H1 (cell line): ENCODE data around the gene C20orf141. TPM values are rescaled to one million over a fixed set of nuclear protein-coding genes. Genes with fewer than 3 reads are reported as not detected.

Experiments
- CTCF ChIA-PET: fragments of 300-600 bp; sonication (Branson Sonifier 250); formaldehyde crosslinking; loops from one replicate; lab custom pipeline; 2021; ENCODE audit not compliant: partially characterized antibody; lab: Charles Lee
- POLR2A ChIA-PET: fragments of 300-600 bp; sonication (Branson Sonifier 250); formaldehyde crosslinking; loops from one replicate; lab custom pipeline; 2021; ENCODE audit warnings: inconsistent platforms; ENCODE audit not compliant: partially characterized antibody; lab: Charles Lee
- DNase-seq, 2 experiments: peaks; one replicate each; pipeline versions ENCODE4 v3.0.0 to v3.0.0-alpha.2; 2010 to 2022; ENCODE audit warnings: low spot score in 2 of 2, low read depth in 1 of 2, mixed read lengths in 1 of 2
- FAIRE-seq: peaks from 2 replicates; lab custom pipeline; 2011; peaks lifted over from hg19 to GRCh38; lab: Jason Lieb, UNC
- H2AFZ ChIP-seq: 2 replicates; pipeline ENCODE4 v1.8.1; 2012; ENCODE audit warnings: low read length, inconsistent platforms
- H2AK5ac ChIP-seq: 2 replicates; pipeline ENCODE4 v1.6.1; 2013; ENCODE audit warnings: low read depth, low read length
- H2BK120ac ChIP-seq: replicated peaks from 2 replicates; pipeline ENCODE3; 2013; ENCODE audit warnings: low read depth, low read length, inconsistent platforms
- H2BK12ac ChIP-seq: 2 replicates; pipeline ENCODE4 v1.6.1; 2013; ENCODE audit warnings: low read depth, low read length
- H2BK15ac ChIP-seq: 2 replicates; pipeline ENCODE4 v1.6.1; 2013; ENCODE audit warnings: low read length
- H2BK20ac ChIP-seq: 2 replicates; pipeline ENCODE4 v1.6.1; 2013; ENCODE audit warnings: low read length
- H2BK5ac ChIP-seq: 2 replicates; pipeline ENCODE4 v1.6.1; 2013; ENCODE audit warnings: low read depth, low read length
- H3K14ac ChIP-seq: 2 replicates; pipeline ENCODE4 v1.6.1; 2013; ENCODE audit warnings: inconsistent platforms; ENCODE audit not compliant: insufficient read length
- H3K18ac ChIP-seq: 2 replicates; pipeline ENCODE4 v1.6.1; 2013; ENCODE audit warnings: low read length; ENCODE audit errors: extremely low read depth
- H3K23ac ChIP-seq: 2 replicates; pipeline ENCODE4 v1.6.1; 2013; ENCODE audit warnings: inconsistent platforms; ENCODE audit not compliant: insufficient read length
- H3K23me2 ChIP-seq: 2 replicates; pipeline ENCODE4 v1.6.1; 2013; ENCODE audit warnings: low read depth, low read length
- H3K27ac ChIP-seq: 2 replicates; pipeline ENCODE4 v1.6.1; 2011; ENCODE audit warnings: low read depth, low read length, inconsistent platforms
- H3K27me3 ChIP-seq, 4 experiments: replicated peaks in 1 of 4; 1 replicate in 1 of 4; 2 replicates in 3 of 4; pipeline versions ENCODE4 v1.6.1 to v1.8.1; 2011 to 2013; ENCODE audit warnings: low read length in 3 of 4, mild to moderate bottlenecking in 3 of 4, inconsistent platforms in 2 of 4, mixed read lengths in 2 of 4, moderate library complexity in 1 of 4; ENCODE audit not compliant: control insufficient read depth in 3 of 4, insufficient read depth in 3 of 4; ENCODE audit errors: extremely low read depth in 1 of 4
- H3K36me3 ChIP-seq, 4 experiments: 2 replicates each; pipeline versions ENCODE4 v1.6.1 to v1.8.1; 2011 to 2013; ENCODE audit warnings: mild to moderate bottlenecking in 4 of 4, low read length in 3 of 4, moderate library complexity in 2 of 4, control low read depth in 1 of 4, inconsistent platforms in 1 of 4; ENCODE audit not compliant: insufficient read depth in 4 of 4, control insufficient read depth in 2 of 4
- H3K4ac ChIP-seq: replicated peaks from 2 replicates; pipeline ENCODE3; 2013; ENCODE audit warnings: low read length, low read depth, mixed read lengths, inconsistent platforms; ENCODE audit not compliant: insufficient read length
- H3K4me1 ChIP-seq, 4 experiments: replicated peaks in 1 of 4; 1 replicate in 1 of 4; 2 replicates in 3 of 4; pipeline versions ENCODE4 v1.6.1 to v1.8.1; 2011 to 2013; ENCODE audit warnings: low read length in 3 of 4, inconsistent platforms in 2 of 4, mixed read lengths in 1 of 4; ENCODE audit not compliant: insufficient read depth in 4 of 4, control insufficient read depth in 3 of 4
- H3K4me2 ChIP-seq, 2 experiments: 2 replicates each; pipeline versions ENCODE4 v1.6.1 to v1.8.1; 2011 to 2013; ENCODE audit warnings: low read depth in 2 of 2, low read length in 2 of 2, control low read depth in 1 of 2, inconsistent platforms in 1 of 2, mild to moderate bottlenecking in 1 of 2; ENCODE audit not compliant: insufficient read depth in 1 of 2
- H3K4me3 ChIP-seq, 4 experiments: fragments of 200-600, 300-600 bp in 1 of 4; sonication (generic), shearing (Covaris generic), sonication (Bioruptor Twin) in 1 of 4; 2 replicates each; pipeline versions ENCODE4 v1.5.1 to v1.8.1; 2011 to 2016; ENCODE audit warnings: low read length in 4 of 4, low read depth in 3 of 4, control low read depth in 2 of 4, inconsistent platforms in 2 of 4, mild to moderate bottlenecking in 2 of 4, mixed read lengths in 1 of 4, moderate library complexity in 1 of 4; ENCODE audit not compliant: insufficient read depth in 2 of 4; ENCODE audit errors: extremely low read depth in 1 of 4
- H3K56ac ChIP-seq: replicated peaks from 2 replicates; pipeline ENCODE3; 2013; ENCODE audit warnings: low read depth, mild to moderate bottlenecking, mixed read lengths, low read length, inconsistent platforms; ENCODE audit not compliant: insufficient read length
- H3K79me1 ChIP-seq: 2 replicates; pipeline ENCODE4 v1.6.1; 2013; ENCODE audit warnings: low read depth, low read length, control low read depth
- H3K79me2 ChIP-seq, 2 experiments: 2 replicates each; pipeline versions ENCODE4 v1.6.1 to v1.8.1; 2012 to 2013; ENCODE audit warnings: low read length in 2 of 2, mild to moderate bottlenecking in 2 of 2, inconsistent platforms in 1 of 2; ENCODE audit not compliant: insufficient read depth in 2 of 2, control insufficient read depth in 1 of 2
- H3K9ac ChIP-seq, 4 experiments: replicated peaks in 1 of 4; 1 replicate in 1 of 4; 2 replicates in 3 of 4; pipeline versions ENCODE4 v1.6.1 to v1.8.1; 2011 to 2013; ENCODE audit warnings: low read depth in 3 of 4, low read length in 3 of 4, control low read depth in 2 of 4, mild to moderate bottlenecking in 2 of 4, moderate library complexity in 2 of 4, inconsistent platforms in 1 of 4; ENCODE audit errors: extremely low read depth in 1 of 4
- H3K9me3 ChIP-seq, 2 experiments: 2 replicates each; pipeline versions ENCODE4 v1.6.1 to v1.8.1; 2012 to 2013; ENCODE audit warnings: mild to moderate bottlenecking in 2 of 2, moderate library complexity in 2 of 2, control low read depth in 1 of 2, inconsistent platforms in 1 of 2, low read depth in 1 of 2, low read length in 1 of 2, mixed read lengths in 1 of 2; ENCODE audit not compliant: insufficient read depth in 2 of 2
- H4K20me1 ChIP-seq, 2 experiments: replicated peaks in 1 of 2; 2 replicates each; pipeline versions ENCODE3 to v1.8.1; 2011 to 2013; ENCODE audit warnings: inconsistent platforms in 2 of 2, low read length in 2 of 2, mild to moderate bottlenecking in 1 of 2; ENCODE audit not compliant: insufficient read depth in 2 of 2, control insufficient read depth in 1 of 2
- H4K5ac ChIP-seq: 2 replicates; pipeline ENCODE4 v1.6.1; 2013; ENCODE audit warnings: low read length, low read depth, mixed read lengths, inconsistent platforms; ENCODE audit not compliant: insufficient read length
- H4K8ac ChIP-seq: 2 replicates; pipeline ENCODE4 v1.8.0; 2013; ENCODE audit warnings: mild to moderate bottlenecking, moderate library complexity, low read length, inconsistent platforms; ENCODE audit not compliant: insufficient read depth; ENCODE audit errors: extremely low read depth
- H4K91ac ChIP-seq: replicated peaks from 2 replicates; pipeline ENCODE3; 2013; ENCODE audit warnings: low read length, mixed read lengths, inconsistent platforms; ENCODE audit not compliant: insufficient read length
- ATF3 ChIP-seq: IDR thresholded peaks from 2 replicates; pipeline ENCODE4 v1.6.1; 2011; ENCODE audit warnings: low read depth, mild to moderate bottlenecking, low read length; ENCODE audit not compliant: insufficient read depth
- JUND ChIP-seq: IDR thresholded peaks from 2 replicates; pipeline ENCODE4 v1.6.1; 2011; ENCODE audit warnings: mild to moderate bottlenecking, improper control_type of control experiment, low read length
- TCF12 ChIP-seq: IDR thresholded peaks from 2 replicates; pipeline ENCODE4 v1.6.1; 2011; ENCODE audit warnings: low read depth, mild to moderate bottlenecking, low read length
- USF2 ChIP-seq: IDR thresholded peaks from 2 replicates; pipeline ENCODE4 v1.6.1; 2011; ENCODE audit warnings: low read length, improper control_type of control experiment
- WGBS, 2 experiments: shearing (Covaris generic) in 1 of 2; methylation state at CpG; one replicate each; pipeline versions ENCODE4 v1.1.6 to v1.1.7; 2013 to 2015; ENCODE audit warnings: low lambda C conversion rate in 2 of 2, mixed read lengths in 2 of 2, inconsistent platforms in 1 of 2, low coverage in 1 of 2, missing lambda C conversion rate in 1 of 2; ENCODE audit not compliant: insufficient replicate concordance in 2 of 2, insufficient coverage in 1 of 2, insufficient read length in 1 of 2; ENCODE audit errors: extremely low coverage in 1 of 2, missing lambda C conversion rate in 1 of 2; 5-methylcytosine and 5-hydroxymethylcytosine counted together
- polyA plus RNA-seq, 7 experiments: library from polyadenylated mRNA; depleted of rRNA in 3 of 7; stranded (reverse) in 5 of 7; unstranded in 2 of 7; fragments of >200 nt in 5 of 7; fragments of 200-250 nt in 2 of 7; gene quantifications; 1 replicate in 5 of 7; 2 replicates in 1 of 7; 4 replicates in 1 of 7; pipeline versions ENCODE4 v1.2.1 to v1.2.3, GENCODE V29; 2011 to 2013; ENCODE audit warnings: missing spikeins in 2 of 7, mixed read lengths in 2 of 7
- total RNA-seq: library from RNA; stranded (reverse); fragmentation: NEBNext Ultra II Directional; extraction: Animal tissue kit (Norgen Biotek cat#: 25700); gene quantifications from 2 replicates; pipeline ENCODE4 v1.2.1, GENCODE V29; 2021

Gene C20orf141
- total and polyA plus RNA-seq, 2 of the 8 experiments (the other 6 are each of a cell fraction or from before 2014, with no cell fraction given), result not detected

- H4K5ac ChIP-seq, result no peak overlapping the region
- no peak overlapping the region for H2BK12ac ChIP-seq
- FAIRE-seq (no peak), DNase-seq (no peak)
- H3K18ac ChIP-seq, result no peak overlapping the region
- H3K9ac ChIP-seq, result no peak overlapping the region
- no peak overlapping the region for H3K14ac ChIP-seq
- no peaks in the 10 kb centered on the region for H3K79me2 ChIP-seq
- no peak overlapping the region for H2AFZ ChIP-seq
- H4K20me1 ChIP-seq, result no peaks in the 10 kb centered on the region
- ChIA-PET CTCF (interaction anchor here (0.9 to 2.4 kb wide), 6 partner anchors 8 to 117 kb away, joined by 3 to 9 read pairs (median 4); no protein-coding TSS in a partner anchor), POLR2A (interaction anchor here (1.1 kb wide), 1 partner anchor 351 kb away, joined by 3 read pairs; no protein-coding TSS in a partner anchor)
- peaks cover 0 to 2% of the 10 kb centered on the region in 2 experiments; a peak in 1 of 4 replicates for H3K9me3 ChIP-seq
- no peak overlapping the region for H3K56ac ChIP-seq
- H2AK5ac ChIP-seq, result no peak overlapping the region
- H3K27me3 ChIP-seq, result peaks cover 20 to 39% (median 30%) of the 10 kb centered on the region in 4 experiments
- no peak overlapping the region for H2BK15ac ChIP-seq
- no peak overlapping the region for H2BK120ac ChIP-seq
- H3K23ac ChIP-seq, result no peak overlapping the region
- no peak overlapping the region for H3K27ac ChIP-seq
- H3K23me2 ChIP-seq, result peaks cover 3% of the 10 kb centered on the region; the same call in 1 of the 2 replicates
- WGBS, 2 experiments, result 86% methylated on average over 2 of the region's 2 CpGs; no CpG with 5 or more reads in 1 of the 2 experiments
- H4K91ac ChIP-seq, result no peak overlapping the region
- no peak overlapping the region for H3K4me2 ChIP-seq
- H3K4me3 ChIP-seq, result no peak overlapping the region
- peaks cover 0 to 14% (median 9%) of the 10 kb centered on the region in 4 experiments; a peak in 6 of 7 replicates for H3K4me1 ChIP-seq
- no peak overlapping the region for H2BK5ac ChIP-seq
- 0 out of 8 replicates have a peak, but pooled peaks cover 0 to 2% (median 0%) of the 10 kb centered on the region in 4 experiments for H3K36me3 ChIP-seq
- no peak overlapping the region for H2BK20ac ChIP-seq
- no peak overlapping the region for H3K4ac ChIP-seq
- no peak overlapping the region for H4K8ac ChIP-seq
- H3K79me1 ChIP-seq, result no peaks in the 10 kb centered on the region
- TF ChIP-seq USF2, result no peak
- TF ChIP-seq TCF12, result no peak
- no peak for TF ChIP-seq ATF3
- TF ChIP-seq JUND, result no peak
Observed at GRCh38 chr20:2817341-2817726, 2.5 kb downstream of the C20orf141 start.
